C1 segment of cervical spinal cord (tissue), 14 donors: ENCODE data around the gene MRPL2.

Experiments used
- DNase-seq, 14 donors: peaks; one replicate each; lab custom pipeline; 2025; lab: John Stamatoyannopoulos, UW

Gene MRPL2

GRCh38 chr6:43059168-43060033, at the start of gene MRPL2, which contains the start of gene KLC4:
MRPL2 (minus strand) TSS chr6:43059434; CDS start chr6:43059381, 53 bp downstream.
KLC4 (plus strand) TSS chr6:43059631; CDS start chr6:43061336, 1,705 bp downstream.
- DNase-seq, result peak; percentile 83 to 100 (median 98)

- DNase-seq, result no peak
Measured at GRCh38 chr6:43107344-43108062, 48.3 kb upstream of the MRPL2 start.

- DNase-seq, result no peak
Measured at GRCh38 chr6:43105538-43106222, 46.4 kb upstream of the MRPL2 start.

- DNase-seq, result no peak
Measured at GRCh38 chr6:43103253-43103876, 44.1 kb upstream of the MRPL2 start.

GRCh38 chr6:43101497-43101896, 42.3 kb upstream of the MRPL2 start:
- no peak for DNase-seq

GRCh38 chr6:43097502-43097901, 38.3 kb upstream of the MRPL2 start:
- DNase-seq, result no peak

GRCh38 chr6:43097098-43097489, 37.9 kb upstream of the MRPL2 start:
- DNase-seq, result no peak

- peak in 5 of 14 donors; percentile 10 to 38 (median 26) for DNase-seq
Measured at GRCh38 chr6:43096451-43097097, 37.3 kb upstream of the MRPL2 start.

GRCh38 chr6:43095939-43096338, 36.7 kb upstream of the MRPL2 start:
- no peak for DNase-seq

- peak in 1 of 14 donors; percentile 28 for DNase-seq
Measured at GRCh38 chr6:43093436-43094289, 34.4 kb upstream of the MRPL2 start.

- DNase-seq, result no peak
Measured at GRCh38 chr6:43092635-43093034, 33.4 kb upstream of the MRPL2 start.

- DNase-seq, result no peak
Measured at GRCh38 chr6:43091436-43091991, 32.3 kb upstream of the MRPL2 start.

- no peak for DNase-seq
Measured at GRCh38 chr6:43091020-43091419, 31.8 kb upstream of the MRPL2 start.

- DNase-seq, result no peak
Measured at GRCh38 chr6:43090559-43090956, 31.3 kb upstream of the MRPL2 start.

GRCh38 chr6:43089874-43090558, 30.8 kb upstream of the MRPL2 start:
- DNase-seq, result no peak

GRCh38 chr6:43089467-43089866, 30.2 kb upstream of the MRPL2 start:
- no peak for DNase-seq

GRCh38 chr6:43088654-43089056, 29.4 kb upstream of the MRPL2 start:
- no peak for DNase-seq

GRCh38 chr6:43086022-43086658, 26.9 kb upstream of the MRPL2 start:
- DNase-seq, result no peak
